B cell (primary cell): ENCODE measurements around the gene PCDH1. TPM values are rescaled to one million over a fixed set of nuclear protein-coding genes. Genes with fewer than 3 reads are reported as not detected.

Source experiments
- ATAC-seq: fragments of 200-7000 bp; cut with Tn5 transposase; one replicate; pipeline ENCODE4 v1.10.0; 2021; ENCODE audit warnings: low read depth, mild to moderate bottlenecking, moderate number of reproducible peaks, moderate library complexity
- CTCF ChIA-PET: fragments of 350-600 bp; sonication (Branson Sonifier 250); formaldehyde crosslinking; loops from one replicate; lab custom pipeline; 2021; ENCODE audit warnings: antibody characterized with exemption, inconsistent platforms; lab: Charles Lee
- POLR2A ChIA-PET: fragments of 350-600 bp; sonication (Branson Sonifier 250); formaldehyde crosslinking; loops from one replicate; lab custom pipeline; 2021; ENCODE audit warnings: antibody characterized with exemption; lab: Charles Lee
- DNase-seq: peaks from one replicate; pipeline ENCODE4 v3.0.0; 2013
- H2AFZ ChIP-seq: 2 replicates; pipeline ENCODE4 v1.6.1; 2012; ENCODE audit warnings: mild to moderate bottlenecking, low read depth, low read length; ENCODE audit not compliant: insufficient read depth, poor library complexity, severe bottlenecking
- H3K27ac ChIP-seq, 2 donors: 1 replicate in 1 of 2; 2 replicates in 1 of 2; pipeline ENCODE4 v1.5.1; 2012 to 2013; ENCODE audit warnings: low read length in 2 of 2, mild to moderate bottlenecking in 2 of 2, moderate library complexity in 1 of 2
- H3K27me3 ChIP-seq, 4 experiments: fragments of 200-600 bp in 1 of 4; sonication (generic) in 1 of 4; replicated peaks in 1 of 4; 1 replicate in 2 of 4; 2 replicates in 2 of 4; pipeline versions ENCODE4 v1.6.1 to v1.7.0; 2013 to 2016; ENCODE audit warnings: low read length in 3 of 4, mild to moderate bottlenecking in 2 of 4, mixed read lengths in 1 of 4, moderate library complexity in 1 of 4; ENCODE audit not compliant: insufficient read depth in 4 of 4, control insufficient read depth in 3 of 4; ENCODE audit errors: control extremely low read depth in 1 of 4
- H3K36me3 ChIP-seq, 2 experiments: replicated peaks in 1 of 2; 1 replicate in 1 of 2; 2 replicates in 1 of 2; pipeline versions ENCODE4 v1.6.1 to v1.7.1; 2013; ENCODE audit warnings: low read length in 1 of 2; ENCODE audit not compliant: insufficient read depth in 2 of 2, control insufficient read depth in 1 of 2; ENCODE audit errors: control extremely low read depth in 1 of 2, extremely low read depth in 1 of 2
- H3K4me1 ChIP-seq, 2 donors: fragments of 200-600 bp in 1 of 2; sonication (generic) in 1 of 2; 1 replicate in 1 of 2; 2 replicates in 1 of 2; pipeline versions ENCODE4 v1.5.1 to v1.6.1; 2013 to 2017; ENCODE audit warnings: low read length in 2 of 2; ENCODE audit not compliant: control insufficient read depth in 2 of 2, insufficient read depth in 2 of 2
- H3K4me2 ChIP-seq: replicated peaks from 2 replicates; pipeline ENCODE3; 2012; ENCODE audit warnings: mild to moderate bottlenecking, low read depth, low read length; ENCODE audit not compliant: poor library complexity, severe bottlenecking
- H3K4me3 ChIP-seq, 5 experiments: fragments of 200-600 bp in 1 of 5; sonication (generic) in 1 of 5; 1 replicate in 3 of 5; 2 replicates in 2 of 5; pipeline versions ENCODE4 v1.5.1 to v1.7.0; 2011 to 2016; ENCODE audit warnings: low read length in 4 of 5, mild to moderate bottlenecking in 4 of 5, low read depth in 2 of 5, control low read depth in 1 of 5, moderate library complexity in 1 of 5; ENCODE audit not compliant: insufficient read depth in 1 of 5; ENCODE audit errors: control extremely low read depth in 1 of 5, extremely low read depth in 1 of 5
- H3K79me2 ChIP-seq: fragments of 200-600 bp; sonication (generic); one replicate; pipeline ENCODE4 v1.6.0; 2016; ENCODE audit warnings: low read length; ENCODE audit not compliant: control insufficient read depth, insufficient read depth
- H3K9ac ChIP-seq: fragments of 200-600 bp; sonication (generic); 2 replicates; pipeline ENCODE4 v1.6.1; 2017; ENCODE audit warnings: mild to moderate bottlenecking, low read length, moderate library complexity
- H3K9me3 ChIP-seq, 3 donors: one replicate each; pipeline versions ENCODE4 v1.6.1 to v1.7.1; 2013; ENCODE audit warnings: low read length in 2 of 3; ENCODE audit not compliant: control insufficient read depth in 2 of 3, insufficient read depth in 1 of 3; ENCODE audit errors: control extremely low read depth in 1 of 3
- H4K20me1 ChIP-seq: 2 replicates; pipeline ENCODE4 v1.6.0; 2012; ENCODE audit warnings: mild to moderate bottlenecking, low read length; ENCODE audit not compliant: insufficient read depth, control insufficient read depth, poor library complexity, severe bottlenecking
- H3K27ac Mint-ChIP-seq: one replicate; pipeline ENCODE4 v1.8.0; 2021; ENCODE audit warnings: mixed read lengths
- H3K27me3 Mint-ChIP-seq: one replicate; pipeline ENCODE4 v1.8.0; 2021; ENCODE audit warnings: mixed read lengths
- H3K4me1 Mint-ChIP-seq: one replicate; pipeline ENCODE4 v1.8.0; 2021; ENCODE audit warnings: mixed read lengths
- H3K4me3 Mint-ChIP-seq: one replicate; pipeline ENCODE4 v1.8.0; 2021; ENCODE audit warnings: mixed read lengths
- H3K9me3 Mint-ChIP-seq: one replicate; pipeline ENCODE4 v1.8.0; 2022; ENCODE audit warnings: mixed read lengths; ENCODE audit not compliant: insufficient read depth
- CTCF ChIP-seq: fragments of 200-600 bp; IDR thresholded peaks from one replicate; pipeline ENCODE4 v1.8.0; 2022; ENCODE audit warnings: antibody characterized with exemption, mild to moderate bottlenecking
- EZH2 ChIP-seq: IDR thresholded peaks from 2 replicates; pipeline ENCODE4 v1.6.1; 2012; ENCODE audit warnings: borderline replicate concordance, low read depth, mild to moderate bottlenecking, moderate library complexity, low read length; ENCODE audit not compliant: insufficient read depth, poor library complexity, severe bottlenecking
- WGBS: methylation state at CpG from one replicate; pipeline ENCODE4 v1.1.5; 2013; ENCODE audit warnings: missing lambda C conversion rate; ENCODE audit not compliant: insufficient coverage; 5-methylcytosine and 5-hydroxymethylcytosine counted together
- intact Hi-C: fragments of 100-400 bp; cut with micrococcal nuclease; formaldehyde crosslinking; loops from one replicate; pipeline ENCODE4 v1.10.0; 2022
- polyA plus RNA-seq: library from polyadenylated mRNA; depleted of rRNA; stranded (reverse); fragments of >200 nt; gene quantifications from 2 replicates; pipeline ENCODE4 v1.2.3, GENCODE V29; 2012
- total RNA-seq, 2 donors: library from RNA; stranded (reverse); fragments of 120-200 nt in 1 of 2; gene quantifications; 1 replicate in 1 of 2; 2 replicates in 1 of 2; pipeline versions ENCODE4 v1.2.3 to v1.2.4, GENCODE V29; 2013 to 2022

The PCDH1 gene
- total and polyA plus RNA-seq, 2 donors (not counting 1 experiment from before 2014, with no cell fraction given): 0.06 TPM; not detected in 1

- 95% methylated on average over 3 of the region's 6 CpGs for WGBS
- POLR2A ChIA-PET: no interaction called here
- Mint-ChIP-seq H3K9me3 (no peaks in the 10 kb centered on the region), H3K4me3 (no peak overlapping the region), H3K27ac (no peak overlapping the region), H3K27me3 (peaks cover 38% of the 10 kb centered on the region), H3K4me1 (no peaks in the 10 kb centered on the region)
- TF ChIP-seq EZH2 (no peak), CTCF (no peak)
- intact Hi-C loops: no loop called here
- Histone ChIP-seq H3K27ac (no peak overlapping the region), H3K4me3 (no peak overlapping the region), H4K20me1 (no peaks in the 10 kb centered on the region), H2AFZ (no peak overlapping the region), H3K9ac (no peak overlapping the region), H3K79me2 (no peaks in the 10 kb centered on the region), H3K9me3 (no peaks in the 10 kb centered on the region), H3K4me1 (no peaks in the 10 kb centered on the region), H3K4me2 (no peak overlapping the region), H3K36me3 (no peaks in the 10 kb centered on the region), H3K27me3 (peaks cover 0 to 6% (median under 1%) of the 10 kb centered on the region in 4 experiments)
- DNase-seq: no peak
- no peak for ATAC-seq
- CTCF ChIA-PET: interaction anchor here (0.8 to 2.4 kb wide), 2 partner anchors 9 to 11 kb away, joined by 3 to 6 read pairs; no protein-coding TSS in a partner anchor
Measured at GRCh38 chr5:141817631-141818030, 60.6 kb downstream of the PCDH1 start.

GRCh38 chr5:141816598-141817399 is 61.4 kb downstream of the PCDH1 start:
- Mint-ChIP-seq H3K9me3 (no peaks in the 10 kb centered on the region), H3K27ac (no peak overlapping the region), H3K27me3 (peaks cover 42% of the 10 kb centered on the region), H3K4me1 (no peaks in the 10 kb centered on the region), H3K4me3 (no peak overlapping the region)
- no peak overlapping the region for H3K4me3 ChIP-seq
- H3K36me3 ChIP-seq: no peaks in the 10 kb centered on the region
- H3K4me1 ChIP-seq: no peaks in the 10 kb centered on the region
- H3K9ac ChIP-seq: no peak overlapping the region
- TF ChIP-seq EZH2 (no peak), CTCF (no peak)
- H3K27ac ChIP-seq: no peak overlapping the region
- ChIA-PET POLR2A (no interaction called here), CTCF (interaction anchor here (1.2 to 3.4 kb wide), 3 partner anchors 8 to 63 kb away, joined by 4 to 13 read pairs (median 6); no protein-coding TSS in a partner anchor)
- intact Hi-C loops: no loop called here
- H3K9me3 ChIP-seq: no peaks in the 10 kb centered on the region
- H4K20me1 ChIP-seq: no peaks in the 10 kb centered on the region
- ATAC-seq (no peak), DNase-seq (no peak)
- WGBS: 56% methylated on average over 7 of the region's 11 CpGs
- peaks cover 0 to 14% (median 1%) of the 10 kb centered on the region in 4 experiments for H3K27me3 ChIP-seq
- H2AFZ ChIP-seq: no peak overlapping the region
- no peak overlapping the region for H3K4me2 ChIP-seq
- H3K79me2 ChIP-seq: no peaks in the 10 kb centered on the region
